Lung (tissue), 12 donors: ENCODE data around the gene DNAJC13. TPM values are rescaled to one million over a fixed set of nuclear protein-coding genes. Genes with fewer than 3 reads are reported as not detected.
A peak's percentile ranks its signal among the peaks of the same experiment; 100 is the strongest.
"Not testable (repeated sequence)": the region's sequence is repeated elsewhere in the genome, so short reads cannot be mapped to it uniquely, and the experiment has no call there.

Experiments
- ATAC-seq: fragments of 200-7000 bp; cut with Tn5 transposase; one replicate; pipeline ENCODE4 v1.9.1; 2020; ENCODE audit warnings: moderate number of reproducible peaks; ENCODE audit not compliant: insufficient read depth, low FRiP score
- DNase-seq, 3 donors: peaks; one replicate each; pipeline ENCODE4 v3.0.0-alpha.2; 2013 to 2017
- H3K27ac ChIP-seq, 2 donors: one replicate each; pipeline ENCODE4 v1.5.1; 2013; ENCODE audit warnings: mild to moderate bottlenecking in 2 of 2, moderate library complexity in 2 of 2, control low read depth in 1 of 2, inconsistent platforms in 1 of 2, low read depth in 1 of 2, low read length in 1 of 2
- H3K27me3 ChIP-seq, 3 donors: one replicate each; pipeline ENCODE4 v1.5.1; 2013; ENCODE audit warnings: low read length in 2 of 3; ENCODE audit not compliant: control insufficient read depth in 3 of 3, insufficient read depth in 3 of 3
- H3K36me3 ChIP-seq, 4 donors: one replicate each; pipeline ENCODE4 v1.5.1; 2013; ENCODE audit warnings: low read length in 4 of 4, mild to moderate bottlenecking in 1 of 4, moderate library complexity in 1 of 4; ENCODE audit not compliant: control insufficient read depth in 4 of 4, insufficient read depth in 4 of 4
- H3K4me1 ChIP-seq, 5 donors: one replicate each; pipeline ENCODE4 v1.5.1; 2013; ENCODE audit warnings: low read length in 5 of 5, mild to moderate bottlenecking in 2 of 5, moderate library complexity in 1 of 5; ENCODE audit not compliant: control insufficient read depth in 5 of 5, insufficient read depth in 5 of 5
- H3K4me3 ChIP-seq: one replicate; pipeline ENCODE4 v1.5.1; 2013; ENCODE audit warnings: mild to moderate bottlenecking, control low read depth, moderate library complexity
- H3K9ac ChIP-seq, 2 donors: one replicate each; pipeline ENCODE4 v1.5.1; 2013; ENCODE audit warnings: low read length in 2 of 2, control low read depth in 1 of 2; ENCODE audit not compliant: insufficient read depth in 1 of 2
- H3K9me3 ChIP-seq, 4 donors: one replicate each; pipeline ENCODE4 v1.5.1; 2013; ENCODE audit warnings: low read length in 3 of 4, mild to moderate bottlenecking in 1 of 4, moderate library complexity in 1 of 4; ENCODE audit not compliant: control insufficient read depth in 4 of 4, insufficient read depth in 3 of 4
- WGBS, 2 donors: extraction: QIAGEN DNeasy Blood & Tissue Kit; methylation state at CpG; one replicate each; pipeline ENCODE4 v1.1.7; 2013; 5-methylcytosine and 5-hydroxymethylcytosine counted together
- polyA plus RNA-seq, 2 donors: library from polyadenylated mRNA; stranded (reverse); fragments of 200-250 nt; gene quantifications; one replicate each; pipeline ENCODE4 v1.2.1, GENCODE V29; 2013
- total RNA-seq, 2 donors: library from RNA; depleted of rRNA in 1 of 2; stranded (reverse); fragments of >200 nt in 1 of 2; gene quantifications; one replicate each; pipeline ENCODE4 v1.2.1, GENCODE V29; 2014 to 2021
- TF ChIP-seq, protein P1 (sequence below): IDR thresholded peaks from 2 replicates; pipeline ENCODE4 v1.5.1; 2012; ENCODE audit warnings: mild to moderate bottlenecking; ENCODE audit errors: control extremely low read depth, extremely low read depth
- donor health status: control.
- donor health status: control.
- donor health status: Bipolar disorder and iron deficiency.
- donor health status: healthy.
- donor health status: DM: yes; HTN: yes; CAD: no.

DNAJC13 gene
- total and polyA plus RNA-seq, 4 donors = 6.7 to 132 (median 23.5) TPM

DNA sequence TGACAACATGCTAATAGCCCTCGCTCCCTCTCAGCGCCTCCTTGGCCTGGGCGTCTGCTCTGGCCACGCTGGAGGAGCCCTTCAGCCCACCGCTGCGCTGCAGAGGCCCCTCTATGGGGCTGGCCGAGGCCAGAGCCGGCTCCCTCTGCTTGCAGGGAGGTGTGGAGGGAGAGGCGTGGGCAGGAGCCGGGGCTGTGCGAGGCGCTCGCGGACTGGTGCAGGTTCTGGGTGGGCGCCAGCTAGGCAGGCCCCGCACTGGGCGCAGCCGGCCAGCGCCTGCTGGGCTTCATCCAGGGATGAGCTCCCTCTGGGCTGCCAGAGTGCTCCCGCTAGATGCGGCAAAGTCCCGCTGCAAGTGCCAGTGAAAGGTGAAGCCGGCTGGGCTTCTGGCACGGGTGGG, 21.0 kb upstream of the DNAJC13 start:
- no peak overlapping the region for H3K9ac ChIP-seq
- 93 to 95% methylated on average over 19 to 24 of the region's 24 CpGs for WGBS, 2 donors
- H3K27me3 ChIP-seq = no peaks in the 10 kb centered on the region
- TF ChIP-seq, protein P1, sequence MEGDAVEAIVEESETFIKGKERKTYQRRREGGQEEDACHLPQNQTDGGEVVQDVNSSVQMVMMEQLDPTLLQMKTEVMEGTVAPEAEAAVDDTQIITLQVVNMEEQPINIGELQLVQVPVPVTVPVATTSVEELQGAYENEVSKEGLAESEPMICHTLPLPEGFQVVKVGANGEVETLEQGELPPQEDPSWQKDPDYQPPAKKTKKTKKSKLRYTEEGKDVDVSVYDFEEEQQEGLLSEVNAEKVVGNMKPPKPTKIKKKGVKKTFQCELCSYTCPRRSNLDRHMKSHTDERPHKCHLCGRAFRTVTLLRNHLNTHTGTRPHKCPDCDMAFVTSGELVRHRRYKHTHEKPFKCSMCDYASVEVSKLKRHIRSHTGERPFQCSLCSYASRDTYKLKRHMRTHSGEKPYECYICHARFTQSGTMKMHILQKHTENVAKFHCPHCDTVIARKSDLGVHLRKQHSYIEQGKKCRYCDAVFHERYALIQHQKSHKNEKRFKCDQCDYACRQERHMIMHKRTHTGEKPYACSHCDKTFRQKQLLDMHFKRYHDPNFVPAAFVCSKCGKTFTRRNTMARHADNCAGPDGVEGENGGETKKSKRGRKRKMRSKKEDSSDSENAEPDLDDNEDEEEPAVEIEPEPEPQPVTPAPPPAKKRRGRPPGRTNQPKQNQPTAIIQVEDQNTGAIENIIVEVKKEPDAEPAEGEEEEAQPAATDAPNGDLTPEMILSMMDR = no peak
- no peaks in the 10 kb centered on the region for H3K36me3 ChIP-seq
- H3K9me3 ChIP-seq = peaks cover 0 to 4% (median 0%) of the 10 kb centered on the region in 4 donors
- no peak overlapping the region for H3K4me3 ChIP-seq
- H3K4me1 ChIP-seq = no peaks in the 10 kb centered on the region
- DNase-seq (no peak), ATAC-seq (no peak)
- no peak overlapping the region for H3K27ac ChIP-seq

DNA sequence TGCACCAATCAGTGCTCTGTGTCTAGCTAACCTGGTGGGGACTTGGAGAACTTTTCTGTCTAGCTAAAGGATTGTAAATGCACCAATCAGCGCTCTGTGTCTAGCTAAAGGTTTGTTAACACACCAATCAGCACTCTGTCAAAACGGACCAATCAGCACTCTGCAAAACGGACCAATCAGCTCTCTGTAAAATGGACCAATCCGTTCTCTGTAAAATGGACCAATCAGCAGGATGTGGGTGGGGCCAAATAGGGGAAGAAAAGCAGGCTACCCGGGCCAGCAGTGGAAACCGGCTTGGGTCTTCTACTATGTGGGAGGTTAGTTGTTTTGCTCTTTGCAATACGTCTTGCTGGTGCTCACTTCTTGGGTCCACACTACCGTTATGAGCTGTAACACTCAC, 20.5 kb upstream of the DNAJC13 start:
- H3K4me1 ChIP-seq, DNase-seq, H3K36me3 ChIP-seq, ATAC-seq, H3K4me3 ChIP-seq, H3K27me3 ChIP-seq, H3K9me3 ChIP-seq, H3K27ac ChIP-seq, H3K9ac ChIP-seq: not testable (repeated sequence)
- 81 to 90% methylated on average over 8 of the region's 8 CpGs for WGBS, 2 donors

DNA sequence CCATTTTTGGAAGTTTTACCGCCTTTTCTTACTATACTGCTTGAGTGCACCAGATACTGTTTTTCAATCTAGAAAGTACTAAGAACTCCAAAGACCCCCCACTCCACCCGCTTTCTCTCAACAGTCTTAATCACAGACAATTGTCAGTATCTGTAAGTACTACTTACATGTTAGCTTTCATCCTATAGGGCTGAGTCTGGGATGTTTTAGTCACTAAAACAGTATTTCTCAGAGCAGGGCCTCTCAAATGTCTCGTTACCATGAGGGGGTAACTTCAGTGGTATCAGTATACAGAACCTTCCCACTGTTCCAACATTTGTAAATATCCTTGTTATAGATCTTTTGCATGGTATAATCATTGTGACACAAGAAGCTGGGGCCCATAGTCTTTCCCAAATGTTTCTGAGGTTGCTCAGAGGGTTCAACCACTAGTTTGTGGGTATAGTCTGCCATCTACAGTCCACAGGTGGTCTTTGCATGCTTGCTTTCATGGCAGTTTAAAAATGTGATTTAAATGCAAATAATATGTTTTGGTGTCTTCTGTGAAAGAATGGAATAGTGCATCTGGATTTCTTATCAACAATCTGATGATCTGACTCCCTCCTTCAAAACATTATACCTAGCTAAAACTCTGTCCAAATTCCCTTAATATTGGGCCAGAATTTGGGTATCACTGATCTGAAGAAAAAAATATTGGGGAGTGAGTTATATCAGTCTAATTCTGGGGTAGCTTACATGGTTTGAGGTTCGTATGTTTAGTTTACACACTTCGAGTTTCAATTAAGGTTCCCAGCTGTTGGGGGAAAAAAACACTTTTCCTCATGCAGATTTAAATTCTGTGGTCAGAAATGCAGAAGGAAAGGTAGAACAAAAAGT, 18.0 kb upstream of the DNAJC13 start:
- Histone ChIP-seq H3K27me3 (no peaks in the 10 kb centered on the region), H3K4me1 (peaks cover 0 to 5% (median 0%) of the 10 kb centered on the region in 5 donors), H3K9me3 (peaks cover 0 to 4% (median 0%) of the 10 kb centered on the region in 4 donors), H3K4me3 (no peak overlapping the region), H3K9ac (no peak overlapping the region), H3K36me3 (no peaks in the 10 kb centered on the region), H3K27ac (no peak overlapping the region)
- DNase-seq (peak; percentile 41 to 78 (median 71)), ATAC-seq (peak; percentile 69)
- WGBS, 2 donors = 63 to 67% methylated on average over 5 of the region's 5 CpGs
- TF ChIP-seq, protein P1 = peak; percentile 60

DNA sequence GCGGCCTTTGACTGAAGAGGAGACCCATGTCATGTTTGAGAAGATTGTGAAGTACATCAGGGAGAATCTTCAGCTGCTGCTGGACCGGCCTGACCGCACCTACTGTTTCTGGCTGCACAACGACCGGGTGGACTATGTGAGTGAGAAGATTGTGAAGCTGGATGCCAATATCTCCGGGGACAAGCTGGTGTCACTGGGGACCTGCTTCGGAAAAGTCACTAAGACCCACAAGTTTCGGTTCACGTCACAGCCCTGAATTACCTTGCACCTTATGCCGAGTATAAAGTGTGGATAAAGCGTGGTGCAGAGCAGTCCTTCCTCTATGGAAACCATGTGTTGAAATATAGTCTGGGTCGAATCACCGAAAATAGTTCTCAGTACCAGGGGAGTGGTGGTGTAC, 16.0 kb upstream of the DNAJC13 start:
- ATAC-seq = no peak
- no peak overlapping the region for H3K9ac ChIP-seq
- H3K4me1 ChIP-seq = peaks cover 0 to 21% (median 7%) of the 10 kb centered on the region in 5 donors
- no peaks in the 10 kb centered on the region for H3K36me3 ChIP-seq
- no peak overlapping the region for H3K27ac ChIP-seq
- WGBS, 2 donors = 92 to 93% methylated on average over 13 of the region's 13 CpGs
- H3K4me3 ChIP-seq = no peak overlapping the region
- TF ChIP-seq, protein P1 = no peak
- no peaks in the 10 kb centered on the region for H3K27me3 ChIP-seq
- H3K9me3 ChIP-seq = peaks cover 0 to 4% (median 0%) of the 10 kb centered on the region in 4 donors
- no peak for DNase-seq
